Measurements from ENCODE around the gene PCDHB11.

DNA sequence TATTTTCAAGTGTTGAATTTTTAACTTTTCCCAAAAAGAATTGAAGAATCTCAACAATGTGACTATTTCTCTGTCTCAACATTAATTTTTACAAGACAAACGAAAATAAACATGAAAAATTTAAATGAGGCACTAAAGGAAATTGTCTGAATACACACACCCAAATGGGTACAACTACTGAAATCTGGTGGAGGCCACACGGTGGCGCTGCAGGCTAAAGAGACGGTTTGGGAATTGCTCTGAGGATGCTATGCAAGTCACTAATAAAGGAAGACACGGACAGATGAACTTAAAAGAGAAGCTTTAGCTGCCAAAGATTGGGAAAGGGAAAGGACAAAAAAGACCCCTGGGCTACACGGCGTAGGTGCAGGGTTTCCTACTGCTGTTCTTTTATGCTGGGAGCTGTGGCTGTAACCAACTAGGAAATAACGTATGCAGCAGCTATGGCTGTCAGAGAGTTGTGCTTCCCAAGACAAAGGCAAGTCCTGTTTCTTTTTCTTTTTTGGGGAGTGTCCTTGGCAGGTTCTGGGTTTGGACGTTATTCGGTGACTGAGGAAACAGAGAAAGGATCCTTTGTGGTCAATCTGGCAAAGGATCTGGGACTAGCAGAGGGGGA is 7.2 kb upstream of the PCDHB11 start, which contains the start of gene PCDHB10:
- TF ChIP-seq GATA2 (IDR thresholded peaks at IDR 0.05; ENCODE audit: low read depth, low read length) (no peak), GATA3 (IDR thresholded peaks at IDR 0.05; ENCODE audit: low read depth, low read length) (no peak)

Measured in SH-SY5Y (cell line).